ENCODE results near the gene PLA2G2F. TPM values are rescaled to one million over a fixed set of nuclear protein-coding genes. Genes with fewer than 3 reads are reported as not detected.

Gene PLA2G2F
- total RNA-seq, 1 experiment from 2014 or later: not detected

- peaks cover 20% of the 10 kb centered on the region for H3K9me3 ChIP-seq (ENCODE audit: low read depth, low read length, poor library complexity, severe bottlenecking)
- BruUV-seq (replicated peaks): no TSS peak
- no peaks in the 10 kb centered on the region for H3K4me1 ChIP-seq (ENCODE audit: insufficient read depth, low read length, poor library complexity, severe bottlenecking)
- no peak overlapping the region for H3K27ac ChIP-seq (ENCODE audit: low read depth, low read length, poor library complexity, severe bottlenecking)
- H3K36me3 ChIP-seq (ENCODE audit: insufficient read depth, low read length, poor library complexity, severe bottlenecking): no peaks in the 10 kb centered on the region
- POLR2A ChIA-PET (ENCODE audit: low non-redundant PET): no interaction called here
- CTCF ChIA-PET: no interaction called here
- H3K27me3 ChIP-seq (replicated peaks; ENCODE audit: insufficient read depth, low read depth, low read length, poor library complexity): peaks cover 8% of the 10 kb centered on the region
- intact Hi-C loops (cut with micrococcal nuclease; ENCODE audit: unreplicated experiment): no loop called here
- TF ChIP-seq CTCF (conservative IDR thresholded peaks at IDR 0.05; ENCODE audit: low read depth, low read length): no peak
- no peak for TF ChIP-seq EZH2 (IDR thresholded peaks at IDR 0.05; ENCODE audit: borderline replicate concordance, low read depth, low read length, poor library complexity, severe bottlenecking)
- no peak for DNase-seq (ENCODE audit: low spot score)
- no peak overlapping the region for H3K4me3 ChIP-seq (ENCODE audit: low read depth, low read length, poor library complexity, severe bottlenecking)
Observed at GRCh38 chr1:20160034-20160433, 20.9 kb downstream of the PLA2G2F start.

GRCh38 chr1:20164694-20165202 is 25.6 kb downstream of the PLA2G2F start:
- CTCF ChIA-PET: no interaction called here
- no peak for TF ChIP-seq EZH2 (IDR thresholded peaks at IDR 0.05; ENCODE audit: borderline replicate concordance, low read depth, low read length, poor library complexity, severe bottlenecking)
- no peak for TF ChIP-seq CTCF (conservative IDR thresholded peaks at IDR 0.05; ENCODE audit: low read depth, low read length)
- Histone ChIP-seq H3K36me3 (ENCODE audit: insufficient read depth, low read length, poor library complexity, severe bottlenecking) (no peaks in the 10 kb centered on the region), H3K4me3 (ENCODE audit: low read depth, low read length, poor library complexity, severe bottlenecking) (no peak overlapping the region), H3K9me3 (ENCODE audit: low read depth, low read length, poor library complexity, severe bottlenecking) (peaks cover 13% of the 10 kb centered on the region), H3K4me1 (ENCODE audit: insufficient read depth, low read length, poor library complexity, severe bottlenecking) (no peaks in the 10 kb centered on the region), H3K27ac (ENCODE audit: low read depth, low read length, poor library complexity, severe bottlenecking) (no peak overlapping the region), H3K27me3 (replicated peaks; ENCODE audit: insufficient read depth, low read depth, low read length, poor library complexity) (peaks cover 18% of the 10 kb centered on the region)
- BruUV-seq (replicated peaks): no TSS peak
- intact Hi-C loops (cut with micrococcal nuclease; ENCODE audit: unreplicated experiment): no loop called here
- no peak for DNase-seq (ENCODE audit: low spot score)
- POLR2A ChIA-PET (ENCODE audit: low non-redundant PET): no interaction called here

- TF ChIP-seq EZH2 (IDR thresholded peaks at IDR 0.05; ENCODE audit: borderline replicate concordance, low read depth, low read length, poor library complexity, severe bottlenecking) (no peak), CTCF (conservative IDR thresholded peaks at IDR 0.05; ENCODE audit: low read depth, low read length) (peak; percentile 54)
- no peaks in the 10 kb centered on the region for H3K36me3 ChIP-seq (ENCODE audit: insufficient read depth, low read length, poor library complexity, severe bottlenecking)
- DNase-seq (ENCODE audit: low spot score): peak; percentile 17
- ChIA-PET CTCF (no interaction called here), POLR2A (ENCODE audit: low non-redundant PET) (no interaction called here)
- BruUV-seq (replicated peaks): no TSS peak
- no peak overlapping the region for H3K27ac ChIP-seq (ENCODE audit: low read depth, low read length, poor library complexity, severe bottlenecking)
- H3K4me1 ChIP-seq (ENCODE audit: insufficient read depth, low read length, poor library complexity, severe bottlenecking): no peaks in the 10 kb centered on the region
- H3K27me3 ChIP-seq (replicated peaks; ENCODE audit: insufficient read depth, low read depth, low read length, poor library complexity): peaks cover 18% of the 10 kb centered on the region
- intact Hi-C loops (cut with micrococcal nuclease; ENCODE audit: unreplicated experiment): no loop called here
- H3K9me3 ChIP-seq (ENCODE audit: low read depth, low read length, poor library complexity, severe bottlenecking): peaks cover 5% of the 10 kb centered on the region
- no peak overlapping the region for H3K4me3 ChIP-seq (ENCODE audit: low read depth, low read length, poor library complexity, severe bottlenecking)
Observed at GRCh38 chr1:20165522-20165951, 26.4 kb downstream of the PLA2G2F start.
